Sigmoid colon (tissue), 4 donors: ENCODE results near the gene C1QTNF6.

ENCODE experiments used
- CTCF ChIP-seq, 4 experiments: fragments of 450-650 bp in 3 of 4; fragments of 200-600 bp in 1 of 4; IDR thresholded peaks; one replicate each; pipeline ENCODE4 v1.5.1; 2016 to 2019; ENCODE audit warnings: antibody characterized with exemption in 4 of 4, mild to moderate bottlenecking in 3 of 4, moderate library complexity in 2 of 4
- EP300 ChIP-seq, 4 donors: sonication (generic); formaldehyde crosslinking; IDR thresholded peaks; one replicate each; pipeline ENCODE4 v1.6.1; 2017; ENCODE audit warnings: antibody characterized with exemption in 4 of 4
- POLR2A ChIP-seq, 2 donors: fragments of 450-650 bp; IDR thresholded peaks; one replicate each; pipeline ENCODE4 v1.6.1; 2016; ENCODE audit warnings: antibody characterized with exemption in 2 of 2, mild to moderate bottlenecking in 2 of 2, moderate library complexity in 2 of 2
- POLR2AphosphoS5 ChIP-seq, 4 donors: sonication (generic); formaldehyde crosslinking; IDR thresholded peaks; one replicate each; pipeline ENCODE4 v1.6.1; 2017; ENCODE audit warnings: antibody characterized with exemption in 4 of 4

- TF ChIP-seq CTCF (IDR thresholded peaks at IDR 0.05): no peak
- no peak for TF ChIP-seq POLR2AphosphoS5 (IDR thresholded peaks at IDR 0.05)
- no peak for TF ChIP-seq EP300 (IDR thresholded peaks at IDR 0.05)
- no peak for TF ChIP-seq POLR2A (IDR thresholded peaks at IDR 0.05)
These were observed 13.1 kb downstream of the C1QTNF6 start for GRCh38 chr22:37174964-37175363.
